CD4-positive, CD25-positive, alpha-beta regulatory T cell (primary cell): ENCODE data around the gene RHEB. TPM values are rescaled to one million over a fixed set of nuclear protein-coding genes. Genes with fewer than 3 reads are reported as not detected.
A peak's percentile ranks its signal among the peaks of the same experiment; 100 is the strongest.

ENCODE experiments used
- ATAC-seq, 2 donors: fragments of 150-1000 bp; cut with Tn5 transposase; one replicate each; pipeline ENCODE4 v1.10.0; 2021; ENCODE audit warnings: low read depth in 2 of 2, moderate number of reproducible peaks in 2 of 2, moderate library complexity in 1 of 2
- DNase-seq, 3 donors: peaks; one replicate each; pipeline versions ENCODE4 v3.0.0 to v3.0.0-alpha.2; 2012 to 2022; ENCODE audit warnings: mixed read lengths in 1 of 3
- H3K27ac ChIP-seq: one replicate; pipeline ENCODE4 v1.7.0; 2013; ENCODE audit warnings: mild to moderate bottlenecking, low read length; ENCODE audit not compliant: insufficient read depth, poor library complexity, severe bottlenecking
- H3K27me3 ChIP-seq: one replicate; pipeline ENCODE4 v1.7.0; 2013; ENCODE audit warnings: low read length; ENCODE audit not compliant: control insufficient read depth, insufficient read depth
- H3K36me3 ChIP-seq: one replicate; pipeline ENCODE4 v1.7.0; 2013; ENCODE audit warnings: mild to moderate bottlenecking, low read length, moderate library complexity; ENCODE audit not compliant: control insufficient read depth, insufficient read depth
- H3K4me1 ChIP-seq: 2 replicates; pipeline ENCODE4 v1.7.0; 2013; ENCODE audit warnings: mild to moderate bottlenecking, low read length; ENCODE audit not compliant: insufficient read depth, control insufficient read depth, poor library complexity, severe bottlenecking
- H3K4me3 ChIP-seq: one replicate; pipeline ENCODE4 v1.7.0; 2013; ENCODE audit warnings: low read depth, mild to moderate bottlenecking, low read length, moderate library complexity
- H3K9me3 ChIP-seq, 2 experiments: 1 replicate in 1 of 2; 2 replicates in 1 of 2; pipeline ENCODE4 v1.7.0; 2013; ENCODE audit warnings: low read length in 2 of 2, mild to moderate bottlenecking in 1 of 2, moderate library complexity in 1 of 2; ENCODE audit not compliant: control insufficient read depth in 2 of 2
- H3K27ac Mint-ChIP-seq, 3 donors: one replicate each; pipeline ENCODE4 v1.8.0; 2020 to 2022; ENCODE audit warnings: mild to moderate bottlenecking in 3 of 3, mixed read lengths in 3 of 3, moderate library complexity in 2 of 3
- H3K27me3 Mint-ChIP-seq: one replicate; pipeline ENCODE4 v1.8.0; 2022; ENCODE audit warnings: mild to moderate bottlenecking, mixed read lengths
- H3K36me3 Mint-ChIP-seq: one replicate; pipeline ENCODE4 v1.8.0; 2020; ENCODE audit warnings: mixed read lengths
- H3K4me1 Mint-ChIP-seq, 4 donors: one replicate each; pipeline ENCODE4 v1.8.0; 2020 to 2022; ENCODE audit warnings: mixed read lengths in 4 of 4, mild to moderate bottlenecking in 1 of 4
- H3K4me3 Mint-ChIP-seq, 4 donors: one replicate each; pipeline ENCODE4 v1.8.0; 2020 to 2022; ENCODE audit warnings: mild to moderate bottlenecking in 4 of 4, mixed read lengths in 4 of 4, moderate library complexity in 3 of 4
- H3K9me3 Mint-ChIP-seq, 7 donors: one replicate each; pipeline ENCODE4 v1.8.0; 2020 to 2022; ENCODE audit warnings: mixed read lengths in 7 of 7, mild to moderate bottlenecking in 3 of 7, moderate library complexity in 2 of 7
- polyA plus RNA-seq, 4 donors: library from polyadenylated mRNA; unstranded; fragments of 300-500 nt; fragmentation: Illumina TruSeq; gene quantifications; one replicate each; pipeline ENCODE4 v1.2.3, GENCODE V29; 2021
- total RNA-seq: library from RNA; stranded (reverse); gene quantifications from one replicate; pipeline ENCODE4 v1.2.3, GENCODE V29; 2022

RHEB gene
- total RNA-seq: 51.3 TPM
- polyA plus RNA-seq: 10 to 100 TPM; 64.8 to 72.6 (median 67.4) TPM

- no peaks in the 10 kb centered on the region for H3K27me3 ChIP-seq
- H3K36me3 Mint-ChIP-seq: no peaks in the 10 kb centered on the region
- peaks cover 12% of the 10 kb centered on the region for H3K27me3 Mint-ChIP-seq
These were observed at the start of gene RHEB for GRCh38 chr7:151519765-151520418. Gene RHEB, minus strand, starts transcription at chr7:151519895. Its CDS starts 384 bp downstream, at chr7:151519511.

GRCh38 chr7:151566897-151567320 lies 47.2 kb upstream of the RHEB start:
- DNase-seq: no peak
- peaks cover 34% of the 10 kb centered on the region for H3K36me3 ChIP-seq
- Mint-ChIP-seq H3K27me3 (no peaks in the 10 kb centered on the region), H3K4me3 (no peak overlapping the region), H3K36me3 (peaks cover 21% of the 10 kb centered on the region), H3K27ac (no peak overlapping the region), H3K4me1 (no peaks in the 10 kb centered on the region), H3K9me3 (no peaks in the 10 kb centered on the region)
- no peaks in the 10 kb centered on the region for H3K27me3 ChIP-seq
- no peak overlapping the region for H3K4me3 ChIP-seq
- no peaks in the 10 kb centered on the region for H3K9me3 ChIP-seq
- H3K4me1 ChIP-seq: no peaks in the 10 kb centered on the region
- ATAC-seq: no peak
- H3K27ac ChIP-seq: no peak overlapping the region

More at GRCh38 chr7:151519765-151520418, at the start of gene RHEB:
- H3K9me3 Mint-ChIP-seq: peaks cover 0 to 1% (median 0%) of the 10 kb centered on the region in 7 donors
- Histone ChIP-seq H3K4me3 (peak within 1 kb of the TSS; percentile 95), H3K4me1 (peaks cover 43% of the 10 kb centered on the region), H3K36me3 (no peaks in the 10 kb centered on the region), H3K27ac (peak within 1 kb of the TSS; percentile 90), H3K9me3 (no peaks in the 10 kb centered on the region)
- peak within 1 kb of the TSS; percentile 95 to 98 (median 98) for H3K27ac Mint-ChIP-seq
- ATAC-seq (peak; percentile 87 to 89), DNase-seq (peak; percentile 97 to 99 (median 98))
- H3K4me1 Mint-ChIP-seq: peaks cover 16 to 40% (median 32%) of the 10 kb centered on the region in 4 donors
- H3K4me3 Mint-ChIP-seq: peak within 1 kb of the TSS; percentile 92 to 97 (median 96)

GRCh38 chr7:151565541-151565940 lies 45.8 kb upstream of the RHEB start:
- Mint-ChIP-seq H3K27me3 (no peaks in the 10 kb centered on the region), H3K4me1 (peaks cover 0 to 5% (median 4%) of the 10 kb centered on the region in 4 donors), H3K9me3 (no peaks in the 10 kb centered on the region), H3K27ac (no peak overlapping the region), H3K36me3 (peaks cover 29% of the 10 kb centered on the region), H3K4me3 (no peak overlapping the region)
- no peak for DNase-seq
- Histone ChIP-seq H3K36me3 (peaks cover 36% of the 10 kb centered on the region), H3K4me3 (no peak overlapping the region), H3K4me1 (no peaks in the 10 kb centered on the region), H3K27ac (no peak overlapping the region), H3K9me3 (no peaks in the 10 kb centered on the region), H3K27me3 (no peaks in the 10 kb centered on the region)
- ATAC-seq: no peak

- Histone ChIP-seq H3K36me3 (peaks cover 49% of the 10 kb centered on the region), H3K4me1 (no peaks in the 10 kb centered on the region), H3K4me3 (peak overlapping the region; percentile 45), H3K9me3 (no peaks in the 10 kb centered on the region), H3K27me3 (no peaks in the 10 kb centered on the region), H3K27ac (peak overlapping the region; percentile 55)
- peak overlapping the region in 1 of 4 donors; percentile 18 for H3K4me3 Mint-ChIP-seq
- H3K9me3 Mint-ChIP-seq: no peaks in the 10 kb centered on the region
- H3K4me1 Mint-ChIP-seq: peaks cover 6 to 21% (median 15%) of the 10 kb centered on the region in 4 donors
- no peak for ATAC-seq
- DNase-seq: peak in 1 of 3 donors; percentile 60
- H3K27me3 Mint-ChIP-seq: no peaks in the 10 kb centered on the region
- H3K27ac Mint-ChIP-seq: peak overlapping the region; percentile 77 to 85 (median 84)
- H3K36me3 Mint-ChIP-seq: peaks cover 45% of the 10 kb centered on the region
These were observed 40.5 kb upstream of the RHEB start for GRCh38 chr7:151560243-151560642.

GRCh38 chr7:151559557-151560183 lies 40.0 kb upstream of the RHEB start:
- Histone ChIP-seq H3K9me3 (no peaks in the 10 kb centered on the region), H3K4me1 (no peaks in the 10 kb centered on the region), H3K27me3 (no peaks in the 10 kb centered on the region), H3K27ac (peak overlapping the region; percentile 55), H3K4me3 (peak overlapping the region; percentile 45), H3K36me3 (peaks cover 44% of the 10 kb centered on the region)
- H3K27me3 Mint-ChIP-seq: no peaks in the 10 kb centered on the region
- peak overlapping the region; percentile 77 to 85 (median 84) for H3K27ac Mint-ChIP-seq
- H3K4me1 Mint-ChIP-seq: peaks cover 6 to 21% (median 15%) of the 10 kb centered on the region in 4 donors
- no peak overlapping the region for H3K4me3 Mint-ChIP-seq
- DNase-seq (peak in 1 of 3 donors; percentile 10), ATAC-seq (no peak)
- peaks cover 45% of the 10 kb centered on the region for H3K36me3 Mint-ChIP-seq
- no peaks in the 10 kb centered on the region for H3K9me3 Mint-ChIP-seq

GRCh38 chr7:151558575-151558974 lies 38.9 kb upstream of the RHEB start:
- Mint-ChIP-seq H3K27me3 (no peaks in the 10 kb centered on the region), H3K4me3 (no peak overlapping the region), H3K4me1 (peaks cover 6 to 21% (median 15%) of the 10 kb centered on the region in 4 donors), H3K36me3 (peaks cover 36% of the 10 kb centered on the region), H3K9me3 (no peaks in the 10 kb centered on the region), H3K27ac (no peak overlapping the region)
- no peak for ATAC-seq
- Histone ChIP-seq H3K27ac (no peak overlapping the region), H3K4me1 (no peaks in the 10 kb centered on the region), H3K4me3 (no peak overlapping the region), H3K36me3 (peaks cover 35% of the 10 kb centered on the region), H3K27me3 (no peaks in the 10 kb centered on the region), H3K9me3 (no peaks in the 10 kb centered on the region)
- DNase-seq: no peak

- H3K27ac Mint-ChIP-seq: no peak overlapping the region
- DNase-seq: no peak
- no peaks in the 10 kb centered on the region for H3K27me3 Mint-ChIP-seq
- H3K9me3 Mint-ChIP-seq: no peaks in the 10 kb centered on the region
- no peaks in the 10 kb centered on the region for H3K27me3 ChIP-seq
- peaks cover 6 to 21% (median 15%) of the 10 kb centered on the region in 4 donors for H3K4me1 Mint-ChIP-seq
- H3K9me3 ChIP-seq: no peaks in the 10 kb centered on the region
- no peak overlapping the region for H3K4me3 ChIP-seq
- H3K4me1 ChIP-seq: no peaks in the 10 kb centered on the region
- H3K36me3 ChIP-seq: peaks cover 33% of the 10 kb centered on the region
- H3K27ac ChIP-seq: no peak overlapping the region
- ATAC-seq: no peak
- no peak overlapping the region for H3K4me3 Mint-ChIP-seq
- peaks cover 33% of the 10 kb centered on the region for H3K36me3 Mint-ChIP-seq
These were observed 36.9 kb upstream of the RHEB start for GRCh38 chr7:151556592-151556991.
